ENCODE measurements around the gene OLFM1. TPM values are rescaled to one million over a fixed set of nuclear protein-coding genes. Genes with fewer than 3 reads are reported as not detected.
A peak's percentile ranks its signal among the peaks of the same experiment; 100 is the strongest.

Gene OLFM1
- total RNA-seq, 6 experiments from 2014 or later, result 1.1 to 5.9 (median 3.5) TPM

DNA sequence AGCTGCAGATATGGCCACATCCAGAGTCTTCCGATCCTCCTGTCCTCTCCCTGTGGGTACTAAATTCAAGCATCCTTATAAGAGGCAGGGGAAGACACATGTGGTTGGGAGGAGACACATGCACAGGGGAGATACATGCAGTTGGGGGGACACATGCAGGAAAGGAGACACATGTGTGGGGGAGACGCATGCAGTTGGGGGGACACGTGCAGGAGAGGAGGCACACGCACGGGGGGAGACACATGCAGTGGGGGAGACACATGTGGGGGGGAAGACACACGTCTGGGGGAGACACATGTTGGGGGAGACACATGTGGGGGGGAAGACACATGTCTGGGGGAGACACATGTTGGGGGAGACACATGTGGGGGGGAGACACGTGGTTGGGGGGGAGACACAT lies 21.2 kb upstream of the OLFM1 start:
- ATAC-seq, result no peak
- Histone ChIP-seq H3K27ac (no peak overlapping the region), H3K9me3 (no peaks in the 10 kb centered on the region), H3K4me1 (no peaks in the 10 kb centered on the region), H3K36me3 (no peaks in the 10 kb centered on the region), H3K4me3 (no peak overlapping the region), H3K27me3 (no peaks in the 10 kb centered on the region)
- WGBS (ENCODE audit: insufficient coverage, low coverage, low lambda C conversion rate, missing lambda C conversion rate), result 69% methylated on average over 7 of the region's 7 CpGs
- TF ChIP-seq POLR2A (IDR thresholded peaks at IDR 0.05) (no peak), CTCF (IDR thresholded peaks at IDR 0.05) (no peak)
- DNase-seq, result no peak
- intact Hi-C loops (cut with DNase I), result no loop called here

- no peaks in the 10 kb centered on the region for H3K4me1 ChIP-seq
- H3K27ac ChIP-seq, result no peak overlapping the region
- H3K27me3 ChIP-seq, result no peaks in the 10 kb centered on the region
- WGBS (ENCODE audit: insufficient coverage, low coverage, low lambda C conversion rate, missing lambda C conversion rate), result 76% methylated on average over 12 of the region's 20 CpGs
- no peak for TF ChIP-seq CTCF (IDR thresholded peaks at IDR 0.05)
- no peak for TF ChIP-seq POLR2A (IDR thresholded peaks at IDR 0.05)
- no peak overlapping the region for H3K4me3 ChIP-seq
- intact Hi-C loops (cut with DNase I), result no loop called here
- no peak for ATAC-seq
- peak in 2 of 3 donors; percentile 3 to 35 for DNase-seq
- no peaks in the 10 kb centered on the region for H3K36me3 ChIP-seq
- H3K9me3 ChIP-seq, result no peaks in the 10 kb centered on the region
Observed at GRCh38 chr9:135067096-135067710, 20.3 kb upstream of the OLFM1 start.

GRCh38 chr9:135068776-135069415 lies 18.6 kb upstream of the OLFM1 start:
- TF ChIP-seq CTCF (IDR thresholded peaks at IDR 0.05) (no peak), POLR2A (IDR thresholded peaks at IDR 0.05) (no peak)

GRCh38 chr9:135069558-135070197 lies 17.8 kb upstream of the OLFM1 start:
- no peak overlapping the region for H3K4me3 ChIP-seq
- TF ChIP-seq CTCF (IDR thresholded peaks at IDR 0.05) (no peak), POLR2A (IDR thresholded peaks at IDR 0.05) (no peak)
- 49% methylated on average over 11 of the region's 15 CpGs for WGBS (ENCODE audit: insufficient coverage, low coverage, low lambda C conversion rate, missing lambda C conversion rate)
- H3K27me3 ChIP-seq, result no peaks in the 10 kb centered on the region
- no peaks in the 10 kb centered on the region for H3K9me3 ChIP-seq
- no peaks in the 10 kb centered on the region for H3K4me1 ChIP-seq
- intact Hi-C loops (cut with DNase I), result no loop called here
- no peaks in the 10 kb centered on the region for H3K36me3 ChIP-seq
- no peak overlapping the region for H3K27ac ChIP-seq
- ATAC-seq, result no peak
- DNase-seq, result peak; percentile 3 to 35 (median 22)

More at GRCh38 chr9:135068776-135069415, 18.6 kb upstream of the OLFM1 start:
- Histone ChIP-seq H3K4me3 (no peak overlapping the region), H3K27ac (no peak overlapping the region), H3K36me3 (no peaks in the 10 kb centered on the region), H3K9me3 (no peaks in the 10 kb centered on the region), H3K4me1 (no peaks in the 10 kb centered on the region), H3K27me3 (no peaks in the 10 kb centered on the region)
- WGBS (ENCODE audit: insufficient coverage, low coverage, low lambda C conversion rate, missing lambda C conversion rate), result 69% methylated on average over 16 of the region's 18 CpGs
- no peak for ATAC-seq
- intact Hi-C loops (cut with DNase I), result no loop called here
- DNase-seq, result peak in 2 of 3 donors; percentile 7 to 30

Measured in right lobe of liver (tissue), 6 donors.